ENCODE measurements around the gene WNT6.

The WNT6 gene

GRCh38 chr2:218910741-218911140, 51.1 kb downstream of the WNT6 start:
- no peak overlapping the region for H3K4me2 ChIP-seq (ENCODE audit: low read depth, low read length, poor library complexity, severe bottlenecking)
- H3K9me2 ChIP-seq (replicated peaks; ENCODE audit: low read depth, low read length) = no peaks in the 10 kb centered on the region
- no peak overlapping the region for H2AFZ ChIP-seq (ENCODE audit: low read length)

GRCh38 chr2:218920504-218920903, 60.9 kb downstream of the WNT6 start:
- no peaks in the 10 kb centered on the region for H3K79me2 ChIP-seq (ENCODE audit: insufficient read depth, low read length)
- no peak overlapping the region for H3K4me2 ChIP-seq (ENCODE audit: low read depth, low read length, poor library complexity, severe bottlenecking)
- TF ChIP-seq CTCF (conservative IDR thresholded peaks at IDR 0.05; ENCODE audit: low read length) (no peak), EZH2phosphoT487 (IDR thresholded peaks at IDR 0.05; ENCODE audit: borderline replicate concordance) (no peak)
- no peaks in the 10 kb centered on the region for H4K20me1 ChIP-seq (ENCODE audit: insufficient read depth, low read length, poor library complexity, severe bottlenecking)
- H3K36me3 ChIP-seq (ENCODE audit: insufficient read depth, low read length) = no peaks in the 10 kb centered on the region
- no peak overlapping the region for H3K9ac ChIP-seq (ENCODE audit: low read depth, low read length, poor library complexity, severe bottlenecking)
- H2AFZ ChIP-seq (ENCODE audit: low read length) = no peak overlapping the region
- H3F3A ChIP-seq (ENCODE audit: low read depth) = no peaks in the 10 kb centered on the region
- no peaks in the 10 kb centered on the region for H3K4me1 ChIP-seq (ENCODE audit: insufficient read depth, low read length, poor library complexity, severe bottlenecking)
- H3K4me3 ChIP-seq (ENCODE audit: low read length, poor library complexity, severe bottlenecking) = no peak overlapping the region
- no peaks in the 10 kb centered on the region for H3K9me2 ChIP-seq (replicated peaks; ENCODE audit: low read depth, low read length)
- H3K27me3 ChIP-seq (ENCODE audit: insufficient read depth, low read length, poor library complexity, severe bottlenecking) = no peaks in the 10 kb centered on the region
- H3K9me3 ChIP-seq (ENCODE audit: insufficient read depth, low read depth, low read length) = no peaks in the 10 kb centered on the region

More at GRCh38 chr2:218910741-218911140, 51.1 kb downstream of the WNT6 start:
- Histone ChIP-seq H3F3A (ENCODE audit: low read depth) (no peaks in the 10 kb centered on the region), H4K20me1 (ENCODE audit: insufficient read depth, low read length, poor library complexity, severe bottlenecking) (no peaks in the 10 kb centered on the region), H3K79me2 (ENCODE audit: insufficient read depth, low read length) (no peaks in the 10 kb centered on the region), H3K9me3 (ENCODE audit: insufficient read depth, low read depth, low read length) (no peaks in the 10 kb centered on the region), H3K36me3 (ENCODE audit: insufficient read depth, low read length) (no peaks in the 10 kb centered on the region), H3K4me3 (ENCODE audit: low read length, poor library complexity, severe bottlenecking) (no peak overlapping the region), H3K9ac (ENCODE audit: low read depth, low read length, poor library complexity, severe bottlenecking) (no peak overlapping the region), H3K4me1 (ENCODE audit: insufficient read depth, low read length, poor library complexity, severe bottlenecking) (no peaks in the 10 kb centered on the region), H3K27me3 (ENCODE audit: insufficient read depth, low read length, poor library complexity, severe bottlenecking) (no peaks in the 10 kb centered on the region)
- TF ChIP-seq EZH2phosphoT487 (IDR thresholded peaks at IDR 0.05; ENCODE audit: borderline replicate concordance) (no peak), CTCF (conservative IDR thresholded peaks at IDR 0.05; ENCODE audit: low read length) (no peak)

All from Loucy (cell line).